AG04449 (cell line): ENCODE results near the gene MUSTN1.

Experiments used
- CTCF ChIA-PET: fragments of 350-600 bp; formaldehyde crosslinking; extraction: SDS; loops from one replicate; lab custom pipeline; 2021; ENCODE audit warnings: antibody characterized with exemption; lab: Yijun Ruan, JAX
- POLR2A ChIA-PET: fragments of 400-600, 350-600 bp; formaldehyde crosslinking; extraction: SDS; loops from one replicate; lab custom pipeline; 2020; ENCODE audit warnings: antibody characterized with exemption, inconsistent platforms; lab: Yijun Ruan, JAX
- DNase-seq: peaks from one replicate; pipeline ENCODE4 v3.0.0-alpha.2; 2010; ENCODE audit warnings: low read depth, low spot score
- H3K4me3 ChIP-seq: 2 replicates; pipeline ENCODE4 v1.5.1; 2011; ENCODE audit warnings: low read depth, mild to moderate bottlenecking, control low read depth, low read length
- TF ChIP-seq, protein P1 (sequence below): IDR thresholded peaks from one replicate; pipeline ENCODE4 v1.5.1; 2011; ENCODE audit warnings: mild to moderate bottlenecking, moderate library complexity, low read length, control low read depth, inconsistent platforms; ENCODE audit not compliant: insufficient read depth; ENCODE audit errors: missing control alignments

Gene MUSTN1

DNA sequence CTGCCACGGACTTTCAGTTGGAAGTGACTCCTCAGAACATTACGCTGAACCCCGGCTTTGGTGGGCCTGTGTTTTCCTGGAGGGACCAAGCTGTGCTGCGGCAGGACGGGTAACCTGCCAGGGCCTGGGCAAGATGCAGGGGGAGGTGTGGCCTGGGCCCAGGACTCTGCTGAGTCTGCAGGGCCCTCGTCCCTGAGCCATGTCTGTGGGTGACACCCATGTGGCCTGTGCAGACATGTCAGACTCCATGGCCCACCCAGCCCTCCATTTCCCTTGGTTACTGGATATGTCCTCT lies 45.1 kb downstream of the MUSTN1 start:
- ChIA-PET POLR2A (no interaction called here), CTCF (interaction anchor here (1.1 to 1.5 kb wide), 2 partner anchors 9 to 10 kb away, joined by 3 to 4 read pairs; no protein-coding TSS in a partner anchor)
- no peak overlapping the region for H3K4me3 ChIP-seq
- TF ChIP-seq, protein P1, sequence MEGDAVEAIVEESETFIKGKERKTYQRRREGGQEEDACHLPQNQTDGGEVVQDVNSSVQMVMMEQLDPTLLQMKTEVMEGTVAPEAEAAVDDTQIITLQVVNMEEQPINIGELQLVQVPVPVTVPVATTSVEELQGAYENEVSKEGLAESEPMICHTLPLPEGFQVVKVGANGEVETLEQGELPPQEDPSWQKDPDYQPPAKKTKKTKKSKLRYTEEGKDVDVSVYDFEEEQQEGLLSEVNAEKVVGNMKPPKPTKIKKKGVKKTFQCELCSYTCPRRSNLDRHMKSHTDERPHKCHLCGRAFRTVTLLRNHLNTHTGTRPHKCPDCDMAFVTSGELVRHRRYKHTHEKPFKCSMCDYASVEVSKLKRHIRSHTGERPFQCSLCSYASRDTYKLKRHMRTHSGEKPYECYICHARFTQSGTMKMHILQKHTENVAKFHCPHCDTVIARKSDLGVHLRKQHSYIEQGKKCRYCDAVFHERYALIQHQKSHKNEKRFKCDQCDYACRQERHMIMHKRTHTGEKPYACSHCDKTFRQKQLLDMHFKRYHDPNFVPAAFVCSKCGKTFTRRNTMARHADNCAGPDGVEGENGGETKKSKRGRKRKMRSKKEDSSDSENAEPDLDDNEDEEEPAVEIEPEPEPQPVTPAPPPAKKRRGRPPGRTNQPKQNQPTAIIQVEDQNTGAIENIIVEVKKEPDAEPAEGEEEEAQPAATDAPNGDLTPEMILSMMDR, result no peak
- DNase-seq, result no peak

DNA sequence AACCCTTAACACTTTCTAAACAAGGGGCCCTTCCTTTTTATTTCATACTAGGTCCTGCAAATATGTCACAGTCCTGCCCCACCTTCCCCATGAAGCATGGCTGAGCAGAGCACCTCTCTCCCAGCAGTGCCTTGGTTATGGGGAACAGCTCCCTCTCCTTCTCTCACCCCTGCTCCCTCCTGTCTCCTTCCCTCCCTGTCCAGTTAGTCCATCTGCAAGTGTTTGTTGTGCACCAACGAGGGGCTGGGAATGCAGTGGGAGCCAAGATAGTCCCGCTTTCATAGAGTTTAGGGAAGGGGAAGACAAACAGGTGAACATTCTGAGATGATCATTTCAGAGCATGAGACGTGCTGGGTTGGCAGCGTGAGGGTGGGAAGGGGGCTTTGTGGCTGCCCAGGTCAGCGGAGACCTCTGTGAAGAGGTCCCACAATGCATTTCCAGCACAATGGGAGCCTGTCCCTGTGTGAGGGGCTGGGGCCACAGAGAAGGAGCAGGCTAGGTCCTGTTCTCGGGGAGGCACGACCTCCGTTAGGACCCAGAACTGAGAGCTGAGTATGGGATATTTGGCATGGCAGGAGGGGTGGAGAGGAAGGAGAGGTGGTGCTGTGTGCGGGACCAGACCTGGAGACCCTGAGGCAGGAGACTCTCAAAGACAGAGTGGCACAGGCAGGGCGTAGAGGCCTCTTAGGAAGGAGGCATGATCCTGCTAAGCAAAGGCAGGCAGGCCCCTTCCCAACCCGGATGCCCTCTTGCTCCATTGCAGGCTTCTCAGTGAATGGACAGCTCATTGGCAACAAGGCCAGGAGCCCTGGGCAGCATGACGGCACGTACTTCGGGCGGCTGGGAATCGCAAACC lies 45.7 kb downstream of the MUSTN1 start:
- POLR2A ChIA-PET, result no interaction called here
- no peak for DNase-seq
- CTCF ChIA-PET, result interaction anchor here (1.1 to 1.5 kb wide), 2 partner anchors 9 to 10 kb away, joined by 3 to 4 read pairs; no protein-coding TSS in a partner anchor
- H3K4me3 ChIP-seq, result no peak overlapping the region
- TF ChIP-seq, protein P1, result no peak

DNA sequence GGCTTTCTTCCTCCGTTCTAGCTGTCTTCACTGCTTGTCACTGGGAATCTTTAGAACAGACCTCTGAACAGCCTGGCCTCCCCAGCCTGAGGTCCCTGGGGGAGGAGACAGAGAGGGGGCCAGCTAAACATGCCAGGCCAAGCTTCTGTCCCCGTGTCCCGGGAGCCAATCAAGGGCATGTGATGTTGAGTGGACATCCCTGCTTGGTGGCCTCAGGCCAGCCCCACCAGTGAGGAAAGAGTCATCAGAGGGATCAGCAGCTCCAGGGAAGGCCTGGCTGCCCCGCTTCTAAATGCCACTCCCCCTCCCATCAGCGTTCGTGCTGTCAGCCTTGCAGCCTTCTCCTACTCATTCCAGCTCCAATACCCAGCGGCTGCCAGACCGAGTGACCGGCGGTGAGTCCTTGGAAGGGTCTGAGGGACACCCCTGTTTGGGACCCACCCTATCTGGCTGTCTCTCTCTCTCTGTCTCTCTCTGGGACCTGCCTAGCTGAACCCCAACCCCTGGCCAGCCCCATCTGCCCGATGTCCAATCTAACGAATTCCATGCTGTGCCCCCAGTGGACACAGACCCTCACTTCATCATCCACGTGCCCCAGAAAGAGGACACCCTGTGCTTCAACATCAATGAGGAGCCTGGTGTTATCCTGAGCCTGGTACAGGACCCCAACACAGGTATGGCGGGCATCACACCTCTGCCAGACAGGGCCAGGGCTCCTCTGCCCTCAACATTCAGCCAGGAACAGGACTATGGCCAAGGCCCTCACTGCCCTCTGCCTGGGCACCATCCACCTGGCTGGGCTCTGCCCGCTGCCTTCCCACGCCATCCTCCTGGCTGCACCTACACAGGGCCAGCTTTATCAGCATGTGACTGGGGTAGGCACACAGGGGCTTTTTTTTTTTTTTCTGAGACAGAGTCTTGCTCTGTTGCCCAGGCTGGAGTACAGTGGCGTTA lies 46.9 kb downstream of the MUSTN1 start:
- CTCF ChIA-PET, result interaction anchor here (1.4 kb wide), 1 partner anchor 33 kb away, joined by 3 read pairs; no protein-coding TSS in a partner anchor
- H3K4me3 ChIP-seq, result no peak overlapping the region
- TF ChIP-seq, protein P1, result no peak
- POLR2A ChIA-PET, result no interaction called here
- no peak for DNase-seq

DNA sequence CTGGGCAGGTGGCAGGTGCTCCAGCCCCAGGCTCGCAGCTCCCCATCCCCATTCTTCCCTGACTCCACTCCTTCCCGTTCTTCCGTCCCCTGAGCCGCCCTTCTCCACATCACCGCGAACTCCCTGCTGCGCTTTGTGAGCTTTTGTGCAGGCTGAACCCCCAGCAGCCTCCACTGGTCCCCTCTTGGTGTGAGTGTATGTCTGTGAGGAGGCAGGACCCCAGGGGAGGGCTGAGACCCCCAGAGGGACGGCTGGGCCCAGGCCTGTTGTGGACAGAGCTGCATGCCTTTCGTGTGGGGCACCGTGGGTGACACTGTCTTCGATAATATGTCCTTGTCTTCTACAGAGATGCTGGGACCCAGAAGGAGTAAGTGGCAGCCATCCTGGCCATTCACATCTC lies 47.6 kb downstream of the MUSTN1 start:
- POLR2A ChIA-PET, result no interaction called here
- CTCF ChIA-PET, result interaction anchor here (1.4 kb wide), 1 partner anchor 34 kb away, joined by 3 read pairs; no protein-coding TSS in a partner anchor
- no peak overlapping the region for H3K4me3 ChIP-seq
- TF ChIP-seq, protein P1, result no peak
- no peak for DNase-seq

DNA sequence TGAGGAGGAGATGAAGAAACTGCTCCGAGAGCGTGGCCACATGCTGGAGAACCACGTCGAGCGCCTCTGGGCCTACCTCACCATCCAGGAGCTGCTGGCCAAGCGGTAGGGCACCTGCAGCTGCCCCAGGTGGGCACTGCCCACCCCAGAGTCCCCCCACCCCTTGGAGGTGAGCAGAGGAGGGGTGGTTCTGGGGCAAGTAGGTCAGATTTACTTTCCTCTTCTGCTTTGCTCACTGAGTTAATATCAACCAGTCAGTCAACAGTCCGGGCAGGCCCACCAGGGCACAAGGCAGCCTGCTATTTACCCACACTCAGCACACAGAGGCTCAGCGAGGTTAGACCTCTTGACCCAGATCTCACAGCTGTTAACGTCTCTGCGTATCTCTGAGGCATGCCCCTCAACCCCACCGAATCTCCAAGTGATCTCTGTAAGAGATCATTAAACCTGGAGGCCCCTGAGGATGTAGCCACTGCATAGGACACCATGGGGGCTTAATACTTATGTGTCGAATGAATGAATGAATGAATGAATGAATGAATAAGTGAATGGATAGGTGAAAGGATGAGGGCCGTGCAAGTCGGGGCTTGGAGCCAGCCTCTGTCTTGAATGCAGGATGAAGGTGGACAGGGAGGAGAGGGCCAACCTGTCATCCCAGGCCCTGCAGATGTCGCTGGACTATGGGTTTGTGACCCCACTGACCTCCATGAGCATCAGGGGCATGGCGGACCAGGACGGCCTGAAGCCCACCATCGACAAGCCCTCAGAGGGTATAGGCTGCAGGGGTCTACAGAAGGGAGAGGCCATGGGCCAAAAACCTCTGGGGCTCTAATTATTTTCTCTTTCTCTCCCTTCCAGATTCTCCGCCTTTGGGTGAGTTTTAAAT lies 48.2 kb downstream of the MUSTN1 start:
- no peak for DNase-seq
- POLR2A ChIA-PET, result no interaction called here
- no peak overlapping the region for H3K4me3 ChIP-seq
- CTCF ChIA-PET, result interaction anchor here (1.5 kb wide), 1 partner anchor 12 kb away, joined by 4 read pairs; no protein-coding TSS in a partner anchor
- TF ChIP-seq, protein P1, result no peak
